ENCODE measurements around the gene MYO5C.
A peak's percentile ranks its signal among the peaks of the same experiment; 100 is the strongest.
"Not testable (repeated sequence)": the region's sequence is repeated elsewhere in the genome, so short reads cannot be mapped to it uniquely, and the experiment has no call there.

Gene MYO5C

GRCh38 chr15:52252781-52253180, 42.8 kb downstream of the MYO5C start:
- no peak for FAIRE-seq

GRCh38 chr15:52251144-52251860, 44.3 kb downstream of the MYO5C start:
- FAIRE-seq (no peak), DNase-seq (ENCODE audit: extremely low spot score, insufficient read length, low read depth) (no peak)

More at GRCh38 chr15:52252781-52253180, 42.8 kb downstream of the MYO5C start:
- DNase-seq (ENCODE audit: extremely low spot score, insufficient read length, low read depth): no peak

DNA sequence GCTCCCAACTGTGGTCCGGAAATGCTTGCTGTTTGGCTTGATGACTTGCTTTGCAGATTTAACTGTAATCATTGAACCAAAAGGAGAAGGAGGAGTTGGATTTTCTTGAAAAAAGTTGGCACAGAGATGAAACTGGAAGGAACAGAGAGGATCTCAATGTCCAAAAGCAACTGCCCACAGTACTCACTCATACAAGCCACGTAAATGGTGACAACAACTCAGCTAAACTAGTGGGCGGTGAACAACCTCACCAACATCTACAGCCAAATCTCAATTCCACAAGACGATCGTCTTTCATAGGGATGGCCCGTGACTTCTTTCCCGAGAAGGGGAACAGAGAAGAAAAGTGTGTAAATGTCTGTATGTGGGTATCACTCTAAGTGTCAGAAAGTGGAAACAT, 48.1 kb downstream of the MYO5C start:
- FAIRE-seq (no peak), DNase-seq (ENCODE audit: extremely low spot score, insufficient read length, low read depth) (no peak)

DNA sequence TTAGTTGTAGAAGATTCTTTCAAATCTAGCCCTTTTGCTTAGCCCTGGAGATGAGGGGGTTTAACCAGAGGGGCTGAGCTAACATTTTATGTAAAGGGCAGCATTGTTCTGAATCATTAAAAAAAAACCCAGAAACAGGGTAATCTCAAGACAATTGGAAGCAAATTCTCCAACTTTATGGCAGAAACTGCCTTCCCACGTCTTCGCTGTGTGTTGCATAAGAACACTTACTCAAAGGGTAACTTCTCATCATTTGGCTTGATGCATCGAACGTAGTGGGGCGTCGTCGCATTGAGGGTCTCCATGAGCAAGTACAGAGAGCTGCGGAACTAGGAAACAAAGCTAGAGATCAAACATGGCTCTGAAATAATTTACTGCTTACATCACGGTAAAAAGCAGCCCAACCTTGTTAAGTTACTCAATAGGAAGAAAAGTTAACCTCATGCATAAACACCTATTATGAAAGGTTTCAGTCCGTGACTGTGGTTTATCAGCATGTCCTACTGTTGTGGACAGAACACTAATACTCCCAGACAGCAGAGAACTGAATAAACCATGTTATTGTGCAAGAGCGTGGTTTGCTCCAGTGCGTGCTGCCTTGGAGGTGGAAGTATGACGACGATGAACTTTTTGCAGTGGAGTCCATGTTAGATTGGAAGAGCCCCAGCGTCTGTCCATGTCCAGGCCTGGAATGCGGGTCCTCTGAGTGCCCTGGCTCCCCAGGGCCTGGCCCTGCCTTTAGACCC, 48.7 kb downstream of the MYO5C start:
- no peak for FAIRE-seq
- DNase-seq (ENCODE audit: extremely low spot score, insufficient read length, low read depth): no peak

GRCh38 chr15:52243697-52244555, 51.7 kb downstream of the MYO5C start:
- DNase-seq (ENCODE audit: extremely low spot score, insufficient read length, low read depth) (no peak), FAIRE-seq (no peak)

GRCh38 chr15:52243286-52243685, 52.3 kb downstream of the MYO5C start:
- no peak for DNase-seq (ENCODE audit: extremely low spot score, insufficient read length, low read depth)
- no peak for FAIRE-seq

DNA sequence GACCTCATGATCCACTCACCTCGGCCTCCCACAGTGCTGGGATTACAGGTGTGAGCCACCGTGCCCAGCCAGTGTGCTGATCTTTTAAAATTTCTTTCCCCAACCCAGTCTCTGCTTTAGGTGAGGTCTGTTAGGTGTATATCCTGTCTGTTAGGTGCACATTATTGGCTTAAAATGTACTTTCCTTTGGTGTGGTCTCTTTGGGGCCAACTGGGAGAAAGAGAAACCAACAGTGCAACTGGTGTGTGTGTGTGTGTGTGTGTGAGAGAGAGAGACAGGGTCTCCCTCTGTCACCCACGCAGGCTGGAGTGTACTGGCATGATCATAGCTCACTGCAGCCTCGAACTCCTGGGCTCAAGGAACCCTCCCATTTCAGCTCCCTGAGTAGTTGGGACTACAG, 54.1 kb downstream of the MYO5C start:
- DNase-seq (ENCODE audit: extremely low spot score, insufficient read length, low read depth) (no peak), FAIRE-seq (no peak)

- FAIRE-seq: no peak
Observed at GRCh38 chr15:52240166-52240565, 55.4 kb downstream of the MYO5C start.

GRCh38 chr15:52238989-52239525, 56.5 kb downstream of the MYO5C start:
- not testable (repeated sequence) for DNase-seq (ENCODE audit: extremely low spot score, insufficient read length, low read depth); FAIRE-seq

More at GRCh38 chr15:52240166-52240565, 55.4 kb downstream of the MYO5C start:
- no peak for DNase-seq (ENCODE audit: extremely low spot score, insufficient read length, low read depth)

GRCh38 chr15:52238149-52238548, 57.5 kb downstream of the MYO5C start:
- no peak for FAIRE-seq
- no peak for DNase-seq (ENCODE audit: extremely low spot score, insufficient read length, low read depth)

- FAIRE-seq: no peak
Observed at GRCh38 chr15:52236013-52236412, 59.6 kb downstream of the MYO5C start.

GRCh38 chr15:52234596-52235541, 60.7 kb downstream of the MYO5C start:
- DNase-seq (ENCODE audit: extremely low spot score, insufficient read length, low read depth) (no peak), FAIRE-seq (peak; percentile 91)

More at GRCh38 chr15:52236013-52236412, 59.6 kb downstream of the MYO5C start:
- DNase-seq (ENCODE audit: extremely low spot score, insufficient read length, low read depth): no peak

- FAIRE-seq (peak; percentile 73), DNase-seq (ENCODE audit: extremely low spot score, insufficient read length, low read depth) (no peak)
Observed at GRCh38 chr15:52233405-52233804, 62.2 kb downstream of the MYO5C start.

DNA sequence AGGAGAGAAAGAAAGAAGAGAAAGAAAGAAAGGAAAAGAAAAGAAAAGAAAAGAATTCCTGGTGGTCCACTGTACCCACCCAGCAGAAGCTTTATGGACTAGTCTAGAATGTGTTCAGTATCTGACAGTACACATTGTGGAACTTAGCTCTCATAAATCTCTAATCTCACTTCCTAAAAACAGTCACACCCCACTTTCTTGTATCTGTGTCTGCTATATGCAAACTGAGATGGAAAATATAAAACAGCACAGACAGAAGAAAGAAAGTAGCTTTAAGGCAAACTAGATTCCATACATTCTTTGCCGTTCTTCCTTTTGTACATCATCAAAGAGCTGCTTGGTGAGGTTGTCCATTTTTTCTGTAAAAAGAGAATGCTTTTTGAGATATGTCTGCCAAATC, 63.3 kb downstream of the MYO5C start:
- FAIRE-seq: peak; percentile 82

DNA sequence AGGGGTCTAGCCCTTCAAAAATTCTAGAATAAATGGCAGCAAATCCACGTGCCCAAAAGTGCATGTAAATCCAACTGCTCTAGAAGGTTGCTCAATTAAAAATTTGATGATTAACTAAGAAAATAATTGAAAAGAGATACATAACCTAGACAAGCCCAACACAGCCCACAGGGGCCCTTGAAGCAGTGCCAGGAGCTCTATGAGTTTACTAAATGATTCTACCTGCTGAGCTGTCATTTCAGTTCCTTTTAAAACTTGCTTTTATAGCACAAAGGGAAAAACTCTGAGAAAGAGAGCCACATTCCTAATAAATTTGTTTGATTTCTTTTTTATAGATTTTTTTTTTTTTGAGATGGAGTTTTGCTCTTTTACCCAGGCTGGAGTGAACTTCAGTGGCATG, 65.5 kb downstream of the MYO5C start:
- DNase-seq (ENCODE audit: extremely low spot score, insufficient read length, low read depth) (no peak), FAIRE-seq (no peak)

More for the DNA sequence above, 63.3 kb downstream of the MYO5C start:
- no peak for DNase-seq (ENCODE audit: extremely low spot score, insufficient read length, low read depth)

GRCh38 chr15:52228921-52229320, 66.7 kb downstream of the MYO5C start:
- peak; percentile 49 for FAIRE-seq
- DNase-seq (ENCODE audit: extremely low spot score, insufficient read length, low read depth): no peak

DNA sequence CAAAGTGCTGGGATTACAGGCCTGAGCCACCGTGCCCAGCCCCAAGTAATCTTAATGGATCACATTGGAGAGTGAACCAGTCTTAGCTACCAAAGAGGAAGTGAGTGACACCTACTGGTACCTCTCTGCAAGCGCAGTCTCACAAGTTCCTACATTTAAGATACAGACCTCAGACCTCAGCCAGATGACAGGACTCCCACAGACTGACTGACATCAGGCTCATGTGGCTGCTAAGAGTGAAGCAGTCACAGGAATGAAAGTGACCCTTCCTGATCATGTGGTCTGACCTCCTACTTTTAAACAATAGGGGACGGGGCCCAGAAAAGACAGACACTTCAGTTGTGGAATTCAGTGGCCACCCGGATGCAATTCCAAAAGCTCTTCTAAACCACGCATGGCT, 68.1 kb downstream of the MYO5C start:
- FAIRE-seq (peak; percentile 91), DNase-seq (ENCODE audit: extremely low spot score, insufficient read length, low read depth) (peak; percentile 63)

DNA sequence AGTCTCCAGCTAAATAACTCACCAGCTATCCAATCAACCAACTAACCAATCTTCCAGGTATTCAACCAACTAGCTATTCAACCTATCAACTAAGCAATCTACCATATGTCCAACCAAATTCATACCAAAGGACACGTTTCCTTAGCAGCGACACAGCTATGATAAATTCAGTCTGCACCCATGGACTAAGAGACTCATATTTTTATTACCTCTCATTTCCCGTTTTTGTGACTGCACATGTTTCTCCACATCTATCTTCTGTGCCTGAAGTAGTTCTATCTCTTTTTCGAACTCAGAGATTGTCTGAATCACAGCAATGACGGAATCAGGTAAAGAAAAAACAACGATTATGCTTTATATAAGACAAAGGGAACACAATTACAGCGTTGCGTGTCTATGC, 70.4 kb downstream of the MYO5C start:
- FAIRE-seq (no peak), DNase-seq (ENCODE audit: extremely low spot score, insufficient read length, low read depth) (no peak)

DNA sequence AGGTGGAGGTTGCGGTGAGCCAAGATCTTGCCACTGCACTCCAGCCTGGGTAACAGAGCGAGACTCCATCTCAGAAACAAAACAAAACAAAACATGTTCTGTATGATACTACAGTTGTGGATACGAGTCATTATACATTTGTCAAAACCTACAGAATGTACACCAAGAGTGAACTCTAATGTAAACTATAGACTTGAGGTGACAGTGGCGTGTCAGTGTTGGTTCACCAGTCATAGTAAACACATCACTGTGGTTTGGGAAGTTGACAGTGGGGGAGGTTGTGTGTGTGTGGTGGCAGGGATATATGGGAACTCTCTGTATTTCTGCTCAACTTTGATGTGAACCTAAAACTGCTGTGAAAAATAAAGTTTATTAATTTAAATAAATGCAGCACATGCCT, 71.4 kb downstream of the MYO5C start:
- FAIRE-seq: no peak
- DNase-seq (ENCODE audit: extremely low spot score, insufficient read length, low read depth): no peak

Data from GM18507 (cell line).